GM19463 (cell line): ENCODE results near the gene VGLL3.
"Not testable (repeated sequence)": the region's sequence is repeated elsewhere in the genome, so short reads cannot be mapped to it uniquely, and the experiment has no call there.

Experiments
- ATAC-seq: cut with Tn5 transposase; IDR thresholded peaks from one replicate; pipeline ENCODE4 v1.9.1; 2021; ENCODE audit warnings: mild to moderate bottlenecking, moderate library complexity; ENCODE audit not compliant: unreplicated experiment

Gene VGLL3, protein sequence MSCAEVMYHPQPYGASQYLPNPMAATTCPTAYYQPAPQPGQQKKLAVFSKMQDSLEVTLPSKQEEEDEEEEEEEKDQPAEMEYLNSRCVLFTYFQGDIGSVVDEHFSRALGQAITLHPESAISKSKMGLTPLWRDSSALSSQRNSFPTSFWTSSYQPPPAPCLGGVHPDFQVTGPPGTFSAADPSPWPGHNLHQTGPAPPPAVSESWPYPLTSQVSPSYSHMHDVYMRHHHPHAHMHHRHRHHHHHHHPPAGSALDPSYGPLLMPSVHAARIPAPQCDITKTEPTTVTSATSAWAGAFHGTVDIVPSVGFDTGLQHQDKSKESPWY

DNA sequence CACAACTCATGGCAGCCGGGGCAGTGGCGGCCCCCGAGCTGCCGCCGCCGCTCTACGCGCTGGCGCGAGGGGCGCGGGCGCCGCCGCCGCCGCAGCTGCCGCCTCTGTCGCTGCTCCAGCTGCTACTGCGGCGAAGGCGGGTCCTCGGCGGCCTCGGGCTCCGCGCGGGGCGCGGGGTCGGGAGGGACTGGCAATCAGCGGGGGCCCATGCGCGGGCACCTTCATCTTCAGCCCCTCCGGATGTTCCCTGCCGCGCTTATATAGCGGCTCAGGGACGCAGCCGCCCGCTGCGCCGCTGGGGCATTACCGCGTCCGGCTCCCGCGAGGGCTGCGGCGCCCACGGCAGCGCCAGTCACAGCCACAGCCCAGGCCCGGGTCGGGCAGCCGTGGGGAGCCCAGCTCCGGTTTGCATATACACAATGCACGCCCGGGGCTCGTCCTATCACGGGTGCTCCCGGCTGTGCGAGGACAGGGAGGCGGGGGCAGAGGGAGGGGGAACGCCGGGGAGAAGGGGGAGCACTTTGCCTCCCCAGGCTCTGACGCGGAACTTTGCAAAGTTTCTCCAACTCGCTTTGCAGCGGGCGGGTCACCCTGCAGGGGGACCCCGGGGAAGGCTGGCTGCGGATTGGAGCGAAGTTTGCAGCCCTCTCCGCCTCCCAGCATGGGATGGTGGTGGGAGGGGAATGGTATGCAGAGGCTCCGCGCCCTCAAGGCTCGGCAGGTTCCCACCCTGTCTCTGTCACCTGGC is at the start of gene VGLL3:
TSS of gene VGLL3 (minus strand) at position 416 of the 748 bp plus-strand sequence. CDS start at position 10, 406 bp downstream.
- ATAC-seq: no peak

GRCh38 chr3:87037652-87038051 is 46.7 kb upstream of the VGLL3 start:
- no peak for ATAC-seq

GRCh38 chr3:87036671-87037070 is 45.7 kb upstream of the VGLL3 start:
- no peak for ATAC-seq

DNA sequence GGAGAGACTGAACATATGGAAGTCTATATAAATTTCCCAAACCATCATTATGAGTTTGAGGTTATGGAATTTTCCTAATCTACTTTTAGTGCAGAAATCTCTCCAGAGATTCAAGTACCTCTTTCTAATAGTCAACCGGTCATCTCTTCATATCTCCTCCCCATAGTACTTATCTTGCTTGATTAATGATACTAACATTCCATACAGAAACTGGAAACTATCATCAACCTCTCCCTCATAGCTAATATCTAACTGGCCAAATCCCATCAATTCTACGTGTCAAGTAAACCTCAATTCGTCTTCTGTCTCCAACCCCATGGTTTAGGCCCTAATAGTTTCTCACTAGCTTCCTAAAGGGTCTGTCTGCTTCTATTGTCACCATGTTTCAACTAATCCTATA is 44.4 kb upstream of the VGLL3 start:
- no peak for ATAC-seq

GRCh38 chr3:87033205-87033604 is 42.3 kb upstream of the VGLL3 start:
- ATAC-seq: no peak

DNA sequence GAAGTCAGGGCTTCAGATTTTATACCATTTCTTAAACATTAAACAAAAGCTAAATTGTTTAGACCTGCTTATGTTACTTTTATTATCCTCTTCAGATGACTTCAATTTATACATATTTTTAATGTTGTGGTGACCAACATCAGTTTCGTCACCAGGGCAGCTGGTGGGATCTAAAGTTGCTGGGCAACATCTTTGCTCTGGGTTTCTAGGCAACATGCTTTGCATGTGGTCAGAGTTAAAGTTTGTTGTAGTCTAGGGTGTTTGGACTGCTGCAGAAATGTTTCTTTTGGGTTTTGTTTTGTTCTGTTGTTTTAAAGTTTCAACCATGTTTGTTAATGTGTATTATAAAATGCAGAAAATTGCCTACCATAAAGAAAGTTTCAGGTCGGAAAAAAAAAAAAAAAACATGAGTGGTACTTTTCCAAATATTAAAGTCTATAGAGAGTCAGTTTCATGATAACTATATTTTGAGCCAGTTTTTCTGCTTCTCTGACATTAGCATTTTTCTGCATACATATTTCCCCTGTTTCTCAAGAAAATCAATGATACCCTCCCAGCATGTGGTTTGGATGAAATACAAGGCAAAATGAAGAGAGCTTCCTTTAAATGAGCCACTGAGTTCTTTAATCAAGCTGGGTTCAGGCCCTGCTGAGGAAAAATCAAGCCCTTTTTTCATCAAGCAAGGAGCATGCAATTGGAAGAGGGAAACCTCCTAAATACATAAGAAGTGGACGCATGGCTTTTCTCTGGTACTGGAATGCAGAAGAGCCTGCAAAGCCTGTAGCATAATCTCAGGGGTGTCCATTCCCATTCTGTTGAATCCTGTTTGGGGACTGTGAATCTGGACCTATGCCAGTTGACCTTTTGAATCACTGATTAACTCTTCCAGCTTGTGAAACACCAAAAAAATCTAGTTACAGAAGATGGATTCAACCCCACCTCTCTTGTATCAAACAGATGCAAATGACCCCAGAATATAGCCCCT is 35.0 kb upstream of the VGLL3 start:
- ATAC-seq: no peak

DNA sequence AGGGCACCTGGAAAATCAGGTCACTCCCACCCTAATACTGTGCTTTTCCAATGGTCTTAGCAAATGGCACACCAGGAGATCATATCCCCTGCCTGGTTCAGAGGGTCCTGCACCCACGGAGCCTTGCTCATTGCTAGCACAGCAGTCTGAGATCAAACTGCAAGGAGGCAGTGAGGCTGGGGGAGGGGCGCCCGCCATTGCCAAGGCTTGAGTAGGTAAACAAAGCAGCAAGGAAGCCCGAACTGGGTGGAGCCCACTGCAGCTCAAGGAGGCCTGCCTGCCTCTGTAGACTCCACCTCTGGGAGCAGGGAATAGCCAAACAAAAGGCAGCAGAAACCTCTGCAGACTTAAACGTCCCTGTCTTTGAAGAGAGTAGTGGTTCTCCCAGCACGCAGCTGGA is 26.4 kb upstream of the VGLL3 start:
- ATAC-seq: not testable (repeated sequence)

DNA sequence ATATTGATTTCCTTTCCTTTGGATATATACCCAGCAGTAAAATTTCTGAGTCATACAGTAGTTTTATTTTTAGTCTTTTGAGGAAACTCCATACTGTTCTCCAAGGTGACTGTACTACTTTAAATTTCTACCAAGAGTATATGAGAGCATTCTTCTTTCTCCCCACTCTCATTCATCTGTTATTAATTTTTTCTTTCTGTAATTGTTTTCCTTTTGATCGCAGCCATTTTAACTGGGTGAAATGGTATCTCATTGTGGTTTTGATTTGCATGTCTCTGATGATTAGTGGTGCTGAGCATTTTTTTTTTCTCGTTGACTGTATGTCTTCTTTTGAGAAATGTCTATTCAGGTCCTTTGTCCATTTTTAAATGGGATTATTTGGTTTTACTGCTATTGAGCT is 18.3 kb upstream of the VGLL3 start:
- no peak for ATAC-seq

DNA sequence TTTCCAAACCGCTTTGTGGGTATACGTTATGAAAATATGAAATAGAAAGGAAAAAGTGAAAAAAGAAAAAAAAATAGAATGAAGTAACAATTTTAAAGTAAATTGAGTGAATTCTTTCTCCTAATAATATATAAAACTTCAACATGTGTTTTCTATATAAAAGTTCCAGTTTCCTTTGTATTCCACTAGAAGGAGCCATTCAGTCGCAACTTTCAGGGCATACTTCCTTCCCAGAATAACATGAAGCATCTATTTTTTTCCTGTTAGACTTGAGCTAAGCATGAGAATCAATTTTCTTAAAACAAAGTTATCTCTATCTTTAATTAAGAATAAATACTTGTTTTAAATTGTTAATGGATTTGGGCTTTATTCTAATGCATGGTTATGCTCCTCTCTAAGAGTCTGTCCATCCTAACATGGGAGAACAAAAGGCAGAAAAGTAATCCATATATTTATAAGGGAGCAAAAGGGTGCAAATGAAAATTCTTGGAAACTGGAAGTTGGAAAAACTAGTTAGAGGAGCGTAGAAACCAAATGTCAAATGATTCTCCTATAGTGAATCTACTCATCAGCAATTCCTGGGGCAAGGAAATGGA is 16.0 kb upstream of the VGLL3 start:
- ATAC-seq: no peak

GRCh38 chr3:87004883-87005282 is 13.9 kb upstream of the VGLL3 start:
- ATAC-seq: no peak

- no peak for ATAC-seq
Measured at GRCh38 chr3:87002346-87002745, 11.4 kb upstream of the VGLL3 start.

DNA sequence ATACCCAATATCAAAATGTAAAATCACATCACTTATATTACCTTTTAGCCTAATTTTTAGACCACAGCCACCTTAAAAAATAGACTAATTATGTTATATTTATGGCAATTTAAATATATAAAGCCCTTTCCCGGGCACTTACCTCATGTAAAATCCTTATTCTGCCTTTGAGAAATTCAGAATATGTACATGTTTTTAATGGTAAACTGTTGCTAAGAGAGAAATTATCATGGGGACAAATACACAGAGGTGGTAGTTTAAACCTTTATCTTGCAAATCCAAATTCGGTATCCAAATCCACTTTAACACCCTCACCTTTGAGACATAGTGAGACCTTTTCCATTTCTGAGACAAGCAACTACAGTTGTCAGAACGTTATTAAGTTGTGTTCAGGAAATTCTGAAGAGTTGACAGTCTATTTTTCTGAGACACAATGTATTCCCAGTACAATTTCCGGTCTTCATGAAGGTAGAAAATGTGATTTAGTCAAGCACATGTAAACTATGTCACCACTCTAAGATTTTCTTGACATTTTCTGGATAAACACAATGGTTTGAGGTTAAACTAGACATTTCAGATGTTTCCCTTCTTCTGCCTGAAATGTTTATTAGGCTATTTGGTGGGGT is 10.6 kb upstream of the VGLL3 start:
- ATAC-seq: no peak

DNA sequence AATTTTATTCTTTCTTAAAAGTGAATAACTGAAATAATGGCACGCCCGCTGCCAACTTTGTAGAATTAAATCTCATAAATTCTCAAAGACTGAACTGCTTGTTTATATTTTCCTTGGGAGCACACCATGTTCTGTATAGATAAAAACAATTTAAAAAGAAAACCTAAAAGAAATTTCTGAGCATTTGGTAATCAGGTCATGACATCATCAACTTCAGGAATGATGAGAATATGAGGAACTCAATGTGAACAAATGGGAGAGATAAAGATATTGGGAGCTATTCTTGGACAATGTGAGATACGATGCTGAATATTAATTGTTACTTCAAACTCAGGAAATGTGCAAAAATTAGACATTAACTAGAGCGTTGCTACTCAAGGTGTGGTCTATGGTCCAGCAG is 10.0 kb upstream of the VGLL3 start:
- ATAC-seq: no peak

- ATAC-seq: no peak
Measured at GRCh38 chr3:86998569-86998968, 7.6 kb upstream of the VGLL3 start.

DNA sequence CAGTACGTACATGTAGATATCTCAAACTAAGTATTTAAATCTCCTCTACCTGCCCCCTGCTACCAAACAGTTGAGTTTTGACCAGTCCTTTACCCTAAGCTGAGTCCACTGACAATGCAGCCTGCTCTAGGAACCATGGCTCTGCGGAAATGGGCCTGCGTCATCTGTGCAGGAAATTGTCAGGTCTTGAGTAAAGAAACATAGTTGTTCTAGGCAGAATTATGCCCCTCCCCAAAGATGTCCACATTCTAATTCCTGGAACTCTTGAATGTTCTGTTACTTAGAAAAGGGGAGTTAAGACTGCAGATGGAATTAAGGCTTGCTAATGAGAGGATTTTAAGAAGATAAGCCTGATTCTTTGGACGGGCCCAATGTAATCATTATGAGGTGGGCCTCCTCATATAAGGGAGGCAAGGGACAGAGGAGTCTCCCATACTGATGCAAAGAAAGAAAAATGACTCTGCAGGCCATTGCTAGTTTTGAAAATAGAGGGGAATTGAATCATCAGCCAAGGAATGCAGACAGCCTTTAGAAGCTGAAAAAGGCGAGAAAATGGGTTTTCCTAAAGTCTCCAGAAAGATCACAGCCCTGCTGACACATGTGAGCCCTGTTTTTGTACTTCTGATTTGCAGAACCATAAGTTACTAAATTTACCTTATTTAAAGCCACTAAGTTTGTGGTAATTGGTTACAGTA is 5.5 kb upstream of the VGLL3 start:
- no peak for ATAC-seq

DNA sequence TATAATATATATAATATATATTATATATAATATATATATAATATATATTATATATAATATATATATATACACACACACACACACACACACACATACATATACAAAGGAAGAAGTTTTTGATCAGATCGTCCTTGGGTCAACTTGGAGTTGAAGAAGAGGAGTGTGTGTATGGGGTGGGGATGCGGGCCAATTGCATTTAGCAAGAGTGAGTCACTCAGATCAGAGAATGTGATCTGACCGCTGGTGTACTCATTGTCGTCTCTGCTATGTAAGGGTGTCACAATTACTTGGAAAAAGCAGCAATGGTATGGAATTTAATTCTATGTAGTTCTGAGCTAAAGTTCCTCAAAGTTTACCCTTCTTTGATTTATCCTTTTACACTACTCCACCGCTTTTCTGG is 4.6 kb upstream of the VGLL3 start:
- no peak for ATAC-seq

DNA sequence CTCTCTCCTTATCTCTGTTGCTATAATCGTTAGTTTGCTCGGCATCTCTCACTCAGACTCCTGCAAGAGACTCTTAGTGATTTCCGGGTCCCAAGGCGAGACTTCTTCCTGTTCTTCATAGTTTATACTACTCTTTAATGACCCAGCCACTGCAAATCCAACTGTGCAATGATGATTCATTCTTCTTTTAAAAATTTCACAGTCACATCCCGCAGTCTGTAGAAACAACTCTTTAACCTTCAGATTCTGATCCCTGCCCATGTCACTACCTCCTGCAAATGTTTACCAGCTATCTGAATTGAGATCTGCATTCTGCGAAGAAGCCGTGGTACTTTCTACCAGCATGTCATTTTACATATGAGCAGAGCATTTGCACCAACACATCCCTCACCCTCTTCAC is 2.8 kb upstream of the VGLL3 start:
- ATAC-seq: no peak

DNA sequence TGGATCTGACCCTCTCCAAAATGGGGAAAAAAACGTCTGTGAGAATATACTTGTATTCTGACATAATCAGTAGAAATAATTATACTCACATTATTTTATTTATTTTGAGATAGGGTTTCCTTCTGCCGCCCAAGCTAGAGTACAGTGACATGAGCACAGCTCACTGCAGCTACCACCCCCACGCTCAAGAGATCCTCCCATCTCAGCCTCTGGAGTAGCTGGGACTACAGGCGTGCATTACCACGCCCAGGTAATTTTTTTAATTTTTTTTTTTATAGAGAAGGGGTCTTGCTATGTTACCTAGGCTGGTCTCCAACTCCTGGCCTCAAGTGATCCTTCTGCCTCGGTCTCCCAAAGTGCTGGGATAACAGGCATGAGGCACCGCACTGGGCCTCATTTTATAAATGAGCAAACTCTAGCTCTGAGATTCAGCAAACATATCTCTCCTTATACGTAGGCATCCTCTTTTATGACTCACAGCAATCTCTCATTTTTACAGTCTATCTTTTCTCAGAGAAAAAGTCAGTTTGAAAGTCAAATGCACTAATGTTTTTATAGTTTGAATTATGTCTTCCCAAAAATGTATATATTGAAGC is 989 bp upstream of the VGLL3 start:
- no peak for ATAC-seq

- no peak for ATAC-seq
Measured at GRCh38 chr3:86991482-86991815, 500 bp upstream of the VGLL3 start.
